ENCODE results near the gene SSTR3. TPM values are rescaled to one million over a fixed set of nuclear protein-coding genes. Genes with fewer than 3 reads are reported as not detected.
A peak's percentile ranks its signal among the peaks of the same experiment; 100 is the strongest.

SSTR3 gene
- total and polyA plus RNA-seq, 9 of the 15 experiments (the other 6 are each of a cell fraction or from before 2014, with no cell fraction given) = 0.03 TPM; not detected in 8

GRCh38 chr22:37244114-37244921 is 32.0 kb upstream of the SSTR3 start, which contains the start of gene RAC2 (continued):
- peak; percentile 52 for TF ChIP-seq TAF9B (IDR thresholded peaks at IDR 0.05; ENCODE audit: partially characterized antibody)
- TF ChIP-seq, protein P1, sequence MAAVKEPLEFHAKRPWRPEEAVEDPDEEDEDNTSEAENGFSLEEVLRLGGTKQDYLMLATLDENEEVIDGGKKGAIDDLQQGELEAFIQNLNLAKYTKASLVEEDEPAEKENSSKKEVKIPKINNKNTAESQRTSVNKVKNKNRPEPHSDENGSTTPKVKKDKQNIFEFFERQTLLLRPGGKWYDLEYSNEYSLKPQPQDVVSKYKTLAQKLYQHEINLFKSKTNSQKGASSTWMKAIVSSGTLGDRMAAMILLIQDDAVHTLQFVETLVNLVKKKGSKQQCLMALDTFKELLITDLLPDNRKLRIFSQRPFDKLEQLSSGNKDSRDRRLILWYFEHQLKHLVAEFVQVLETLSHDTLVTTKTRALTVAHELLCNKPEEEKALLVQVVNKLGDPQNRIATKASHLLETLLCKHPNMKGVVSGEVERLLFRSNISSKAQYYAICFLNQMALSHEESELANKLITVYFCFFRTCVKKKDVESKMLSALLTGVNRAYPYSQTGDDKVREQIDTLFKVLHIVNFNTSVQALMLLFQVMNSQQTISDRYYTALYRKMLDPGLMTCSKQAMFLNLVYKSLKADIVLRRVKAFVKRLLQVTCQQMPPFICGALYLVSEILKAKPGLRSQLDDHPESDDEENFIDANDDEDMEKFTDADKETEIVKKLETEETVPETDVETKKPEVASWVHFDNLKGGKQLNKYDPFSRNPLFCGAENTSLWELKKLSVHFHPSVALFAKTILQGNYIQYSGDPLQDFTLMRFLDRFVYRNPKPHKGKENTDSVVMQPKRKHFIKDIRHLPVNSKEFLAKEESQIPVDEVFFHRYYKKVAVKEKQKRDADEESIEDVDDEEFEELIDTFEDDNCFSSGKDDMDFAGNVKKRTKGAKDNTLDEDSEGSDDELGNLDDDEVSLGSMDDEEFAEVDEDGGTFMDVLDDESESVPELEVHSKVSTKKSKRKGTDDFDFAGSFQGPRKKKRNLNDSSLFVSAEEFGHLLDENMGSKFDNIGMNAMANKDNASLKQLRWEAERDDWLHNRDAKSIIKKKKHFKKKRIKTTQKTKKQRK (IDR thresholded peaks at IDR 0.05; ENCODE audit: borderline replicate concordance, low read depth, low read length) = no peak
- no peak for TF ChIP-seq FOXP4 (CRISPR knock-in tag; IDR thresholded peaks at IDR 0.05; ENCODE audit: borderline replicate concordance)
- no peak for TF ChIP-seq ZKSCAN1 (IDR thresholded peaks at IDR 0.05; ENCODE audit: low read depth, low read length)
- no peak for TF ChIP-seq RBM22 (IDR thresholded peaks at IDR 0.05; ENCODE audit: low read depth, low read length, poor library complexity, severe bottlenecking)
- TF ChIP-seq TAF1 (IDR thresholded peaks at IDR 0.05; ENCODE audit: control insufficient read depth, extremely low read depth, insufficient read depth, low read length, severe bottlenecking) = peak; percentile 50
- TF ChIP-seq RBM39 (optimal IDR thresholded peaks at IDR 0.05; ENCODE audit: low read depth, low read length) = no peak
- 0 out of 2 replicates have a peak, but pooled peaks have one; percentile 35 for TF ChIP-seq ATF7 (IDR thresholded peaks at IDR 0.05)
- no peak for TF ChIP-seq ZNF764 (CRISPR knock-in tag; IDR thresholded peaks at IDR 0.05; ENCODE audit: low read depth)
- no peak for TF ChIP-seq FOXK1 (CRISPR knock-in tag; IDR thresholded peaks at IDR 0.05; ENCODE audit: borderline replicate concordance)
- TF ChIP-seq ZZZ3 (IDR thresholded peaks at IDR 0.05) = no peak
- no peak for TF ChIP-seq RNF219 (CRISPR knock-in tag; IDR thresholded peaks at IDR 0.05)
- TF ChIP-seq TCF15 (CRISPR knock-in tag; IDR thresholded peaks at IDR 0.05) = no peak
- peak; percentile 46; the same call in 1 of the 2 replicates for TF ChIP-seq MYC (IDR thresholded peaks at IDR 0.05; ENCODE audit: low read depth, low read length)
- no peak for TF ChIP-seq MYC (CRISPR knock-in tag; IDR thresholded peaks at IDR 0.05; ENCODE audit: borderline replicate concordance, low read depth)

All from K562 (cell line).